Lower lobe of right lung (tissue), 2 donors: ENCODE data around the gene CMTM8. TPM values are rescaled to one million over a fixed set of nuclear protein-coding genes. Genes with fewer than 3 reads are reported as not detected.

Experiments
- ATAC-seq, 2 donors: fragments of 200-7000 bp; cut with Tn5 transposase; one replicate each; pipeline ENCODE4 v1.9.1; 2020 to 2022; ENCODE audit warnings: mild to moderate bottlenecking in 2 of 2, moderate library complexity in 2 of 2
- DNase-seq: peaks from one replicate; pipeline ENCODE4 v3.0.0-alpha.2; 2020
- H3K27ac ChIP-seq: fragments of 200-600 bp; one replicate; pipeline ENCODE4 v1.8.0; 2022
- H3K27me3 ChIP-seq: fragments of 200-600 bp; one replicate; pipeline ENCODE4 v1.8.0; 2022; ENCODE audit warnings: low read depth
- H3K36me3 ChIP-seq: fragments of 200-600 bp; one replicate; pipeline ENCODE4 v1.8.0; 2022; ENCODE audit warnings: mild to moderate bottlenecking
- H3K4me1 ChIP-seq: fragments of 200-600 bp; one replicate; pipeline ENCODE4 v1.8.0; 2022
- H3K4me3 ChIP-seq: fragments of 200-600 bp; one replicate; pipeline ENCODE4 v1.8.0; 2022; ENCODE audit warnings: mild to moderate bottlenecking
- H3K9me3 ChIP-seq: fragments of 200-600 bp; one replicate; pipeline ENCODE4 v1.8.0; 2022
- intact Hi-C: fragments of 100-400 bp; cut with DNase I; formaldehyde crosslinking; loops from one replicate; pipeline ENCODE4 v1.11.0; 2022
- total RNA-seq: library from RNA; stranded (reverse); fragmentation: NEBNext Ultra II Directional; extraction: Animal tissue kit (Norgen Biotek cat#: 25700); gene quantifications from one replicate; pipeline ENCODE4 v1.2.1, GENCODE V29; 2021
- TF ChIP-seq, protein P1 (sequence below): fragments of 200-600 bp; IDR thresholded peaks from one replicate; pipeline ENCODE4 v1.8.0; 2022; ENCODE audit warnings: antibody characterized with exemption, mild to moderate bottlenecking
- donor health status: DM: no; HTN: yes; CAD: no; lungs with severe emphysema.

Gene CMTM8
- total RNA-seq, 1 donor from 2014 or later: 25.6 TPM

DNA sequence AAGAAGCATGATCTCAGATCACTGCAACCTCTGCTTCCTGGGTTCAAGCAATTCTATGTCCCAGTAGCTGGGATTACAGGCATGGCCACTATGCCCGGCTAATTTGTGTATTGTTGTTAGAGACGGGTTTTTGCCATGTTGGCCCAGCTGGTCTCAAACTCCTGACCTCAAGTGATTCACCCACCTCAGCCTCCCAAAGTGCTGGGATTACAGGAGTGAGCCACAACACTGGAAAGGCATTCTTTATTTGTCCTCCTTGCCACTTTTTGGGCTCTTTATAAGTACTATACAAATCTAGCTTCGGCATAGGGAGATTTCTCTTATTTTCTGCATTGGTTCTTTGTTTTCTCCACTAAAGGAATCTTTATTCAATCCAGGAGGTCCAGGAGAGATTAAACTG lies 18.6 kb downstream of the CMTM8 start:
- TF ChIP-seq, protein P1, sequence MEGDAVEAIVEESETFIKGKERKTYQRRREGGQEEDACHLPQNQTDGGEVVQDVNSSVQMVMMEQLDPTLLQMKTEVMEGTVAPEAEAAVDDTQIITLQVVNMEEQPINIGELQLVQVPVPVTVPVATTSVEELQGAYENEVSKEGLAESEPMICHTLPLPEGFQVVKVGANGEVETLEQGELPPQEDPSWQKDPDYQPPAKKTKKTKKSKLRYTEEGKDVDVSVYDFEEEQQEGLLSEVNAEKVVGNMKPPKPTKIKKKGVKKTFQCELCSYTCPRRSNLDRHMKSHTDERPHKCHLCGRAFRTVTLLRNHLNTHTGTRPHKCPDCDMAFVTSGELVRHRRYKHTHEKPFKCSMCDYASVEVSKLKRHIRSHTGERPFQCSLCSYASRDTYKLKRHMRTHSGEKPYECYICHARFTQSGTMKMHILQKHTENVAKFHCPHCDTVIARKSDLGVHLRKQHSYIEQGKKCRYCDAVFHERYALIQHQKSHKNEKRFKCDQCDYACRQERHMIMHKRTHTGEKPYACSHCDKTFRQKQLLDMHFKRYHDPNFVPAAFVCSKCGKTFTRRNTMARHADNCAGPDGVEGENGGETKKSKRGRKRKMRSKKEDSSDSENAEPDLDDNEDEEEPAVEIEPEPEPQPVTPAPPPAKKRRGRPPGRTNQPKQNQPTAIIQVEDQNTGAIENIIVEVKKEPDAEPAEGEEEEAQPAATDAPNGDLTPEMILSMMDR: no peak
- intact Hi-C loops: no loop called here
- ATAC-seq (no peak), DNase-seq (no peak)
- no peaks in the 10 kb centered on the region for H3K9me3 ChIP-seq
- H3K4me3 ChIP-seq: no peak overlapping the region
- H3K4me1 ChIP-seq: no peaks in the 10 kb centered on the region
- H3K36me3 ChIP-seq: no peaks in the 10 kb centered on the region
- H3K27me3 ChIP-seq: no peaks in the 10 kb centered on the region
- H3K27ac ChIP-seq: no peak overlapping the region

DNA sequence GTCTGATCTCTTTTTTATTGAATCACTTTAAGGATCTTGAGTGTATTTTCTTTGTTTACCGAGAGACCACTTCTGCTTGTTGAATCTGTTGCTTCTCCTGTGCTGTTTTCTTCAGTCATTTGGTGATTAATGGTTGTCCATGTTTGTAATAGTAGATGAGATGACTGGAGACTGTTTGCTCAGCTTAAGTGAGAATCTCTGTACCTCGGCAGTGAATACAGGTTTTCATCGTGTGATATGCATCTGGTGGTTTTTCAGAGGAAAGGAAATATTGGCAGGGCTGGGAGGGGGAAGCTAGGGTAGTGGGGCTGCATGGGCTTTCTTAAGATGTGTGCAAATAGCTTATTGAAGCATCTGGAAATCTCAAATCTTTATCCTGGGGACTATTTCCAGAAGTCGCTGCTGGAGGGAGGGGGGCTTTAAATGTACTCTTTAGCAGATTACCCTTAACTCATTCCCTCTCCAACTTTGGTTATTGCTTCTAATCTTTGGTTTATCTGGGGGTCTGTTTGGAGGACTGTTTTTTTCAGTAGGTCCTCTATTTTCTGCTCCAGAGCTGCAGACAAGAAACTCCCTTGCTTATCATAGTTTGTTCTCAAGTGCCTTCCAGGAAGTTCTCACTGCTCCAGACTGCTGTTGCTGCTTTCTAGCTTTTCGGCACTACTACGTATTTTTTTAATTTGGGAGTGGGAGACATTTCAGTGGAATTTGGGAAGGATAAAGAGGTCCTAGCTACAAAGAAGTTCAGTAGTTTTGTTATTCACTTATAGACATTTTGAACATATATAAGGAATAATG lies 19.4 kb downstream of the CMTM8 start:
- Histone ChIP-seq H3K4me1 (no peaks in the 10 kb centered on the region), H3K36me3 (no peaks in the 10 kb centered on the region), H3K9me3 (no peaks in the 10 kb centered on the region), H3K4me3 (no peak overlapping the region), H3K27me3 (no peaks in the 10 kb centered on the region), H3K27ac (no peak overlapping the region)
- ATAC-seq (no peak), DNase-seq (no peak)
- intact Hi-C loops: no loop called here
- TF ChIP-seq, protein P1: no peak

DNA sequence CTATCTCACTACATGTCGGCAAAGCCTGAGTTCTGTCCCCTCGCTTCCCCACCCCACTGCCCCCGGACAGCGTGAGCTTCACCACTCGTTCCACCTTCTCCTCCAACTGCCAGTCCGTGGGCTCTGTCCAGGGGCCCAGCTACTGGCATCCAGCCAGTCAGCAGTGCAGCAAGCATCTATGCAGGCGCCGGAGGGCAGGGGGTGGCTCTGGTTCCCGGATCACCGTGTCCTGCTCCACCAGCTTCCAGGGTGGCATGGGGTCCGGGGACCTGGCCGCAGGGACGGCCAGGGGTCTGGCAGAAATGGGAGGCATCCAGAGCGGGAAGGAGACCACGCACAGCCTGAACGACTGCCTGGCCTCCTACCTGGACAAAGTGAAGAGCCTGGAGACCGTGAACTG lies 20.4 kb downstream of the CMTM8 start:
- Histone ChIP-seq H3K27me3 (no peaks in the 10 kb centered on the region), H3K27ac (no peak overlapping the region), H3K4me3 (no peak overlapping the region), H3K9me3 (no peaks in the 10 kb centered on the region), H3K36me3 (no peaks in the 10 kb centered on the region), H3K4me1 (no peaks in the 10 kb centered on the region)
- no peak for DNase-seq
- ATAC-seq: no peak
- intact Hi-C loops: no loop called here
- TF ChIP-seq, protein P1: no peak

DNA sequence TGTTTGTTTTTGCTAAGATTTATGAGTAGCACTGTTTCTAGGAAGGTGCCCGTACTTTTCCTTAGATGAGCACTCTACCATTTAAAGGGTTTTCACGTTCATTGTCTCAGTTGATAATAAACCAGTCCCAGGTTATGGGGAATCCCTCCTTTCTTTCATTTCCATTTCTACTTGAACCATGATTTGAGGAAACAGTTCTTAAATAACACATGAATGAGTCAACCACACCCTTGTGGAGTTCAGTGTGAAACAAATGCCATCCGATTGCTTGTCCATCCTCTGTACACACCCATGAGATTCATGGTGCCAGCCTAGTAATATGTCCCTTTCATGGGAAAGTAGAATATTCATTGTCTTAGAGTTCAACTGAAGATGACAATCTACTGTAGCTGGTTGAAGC lies 23.1 kb downstream of the CMTM8 start:
- no peak overlapping the region for H3K27ac ChIP-seq
- no peaks in the 10 kb centered on the region for H3K9me3 ChIP-seq
- TF ChIP-seq, protein P1: no peak
- intact Hi-C loops: no loop called here
- H3K4me3 ChIP-seq: no peak overlapping the region
- H3K36me3 ChIP-seq: no peaks in the 10 kb centered on the region
- ATAC-seq (no peak), DNase-seq (no peak)
- H3K27me3 ChIP-seq: no peaks in the 10 kb centered on the region
- no peaks in the 10 kb centered on the region for H3K4me1 ChIP-seq

DNA sequence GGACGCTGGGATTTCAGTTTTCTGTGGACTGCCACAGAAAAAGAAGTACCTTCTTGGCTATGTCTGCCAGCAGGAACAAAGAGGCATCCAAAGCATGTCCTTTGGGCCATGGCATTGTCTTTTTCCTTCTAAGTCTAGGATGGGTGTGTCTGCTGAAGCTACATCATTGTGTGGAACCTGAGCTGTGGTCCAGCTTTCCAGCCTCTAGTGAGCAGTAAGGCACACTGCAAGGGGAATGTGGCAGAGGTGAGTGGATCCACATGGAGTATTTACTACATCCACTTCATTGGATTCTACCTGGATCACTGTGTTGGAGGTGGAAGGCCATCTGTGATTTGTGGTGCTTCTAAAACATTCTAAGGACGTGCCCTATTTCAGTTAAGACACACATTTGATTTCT lies 23.7 kb downstream of the CMTM8 start:
- Histone ChIP-seq H3K27ac (no peak overlapping the region), H3K27me3 (no peaks in the 10 kb centered on the region), H3K4me1 (no peaks in the 10 kb centered on the region), H3K9me3 (no peaks in the 10 kb centered on the region), H3K36me3 (no peaks in the 10 kb centered on the region), H3K4me3 (no peak overlapping the region)
- TF ChIP-seq, protein P1: no peak
- intact Hi-C loops: no loop called here
- ATAC-seq (no peak), DNase-seq (no peak)
